HG03378 (cell line): ENCODE results near the gene CUEDC2.

ENCODE experiments used
- ATAC-seq: cut with Tn5 transposase; IDR thresholded peaks from one replicate; pipeline ENCODE4 v1.9.1; 2021; ENCODE audit warnings: mild to moderate bottlenecking, moderate library complexity; ENCODE audit not compliant: unreplicated experiment

CUEDC2 gene

GRCh38 chr10:102411341-102412255 is 20.8 kb downstream of the CUEDC2 start:
- ATAC-seq, result no peak

- ATAC-seq, result no peak
These were observed 21.8 kb downstream of the CUEDC2 start for GRCh38 chr10:102410429-102411073.

DNA sequence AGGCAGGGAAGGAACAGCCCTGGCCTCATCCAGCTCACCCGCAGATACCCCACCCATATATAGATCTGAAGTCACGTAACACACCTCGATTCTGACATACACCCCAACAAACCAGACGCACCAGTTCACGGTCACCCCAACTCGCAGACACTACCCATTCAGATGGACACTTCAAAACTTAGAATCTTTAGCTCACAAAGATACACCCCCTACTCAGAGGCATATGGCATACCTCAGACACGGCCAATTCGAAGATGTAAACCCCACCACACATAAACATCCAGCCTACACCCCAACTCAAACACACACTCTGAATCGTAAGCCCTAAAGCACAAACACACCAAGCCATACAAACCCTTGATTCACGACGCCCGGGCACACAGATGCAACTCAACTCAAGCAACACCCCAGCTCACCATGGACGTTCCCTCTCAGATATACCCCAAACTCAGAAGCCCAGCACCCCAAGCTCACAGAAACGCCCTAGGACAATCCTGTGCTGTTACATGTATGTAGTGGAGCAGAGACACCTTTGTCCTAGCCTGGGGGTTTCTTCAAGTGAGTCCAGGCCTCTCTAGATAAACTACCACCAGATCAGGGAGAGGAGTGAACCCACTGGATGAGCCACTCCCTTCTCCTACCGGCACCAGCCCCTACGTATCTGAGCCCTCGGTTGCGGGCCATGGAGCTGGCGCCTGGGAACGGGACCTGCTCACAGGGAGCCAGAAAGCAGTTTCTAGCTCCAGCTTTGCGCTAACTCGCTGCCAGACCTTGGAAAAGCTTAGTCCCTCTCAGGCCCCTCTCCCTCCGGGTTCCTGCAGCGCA is 22.6 kb downstream of the CUEDC2 start:
- ATAC-seq, result no peak

GRCh38 chr10:102408728-102409603 is 23.4 kb downstream of the CUEDC2 start:
- ATAC-seq, result no peak

GRCh38 chr10:102408131-102408727 is 24.1 kb downstream of the CUEDC2 start:
- ATAC-seq, result no peak

DNA sequence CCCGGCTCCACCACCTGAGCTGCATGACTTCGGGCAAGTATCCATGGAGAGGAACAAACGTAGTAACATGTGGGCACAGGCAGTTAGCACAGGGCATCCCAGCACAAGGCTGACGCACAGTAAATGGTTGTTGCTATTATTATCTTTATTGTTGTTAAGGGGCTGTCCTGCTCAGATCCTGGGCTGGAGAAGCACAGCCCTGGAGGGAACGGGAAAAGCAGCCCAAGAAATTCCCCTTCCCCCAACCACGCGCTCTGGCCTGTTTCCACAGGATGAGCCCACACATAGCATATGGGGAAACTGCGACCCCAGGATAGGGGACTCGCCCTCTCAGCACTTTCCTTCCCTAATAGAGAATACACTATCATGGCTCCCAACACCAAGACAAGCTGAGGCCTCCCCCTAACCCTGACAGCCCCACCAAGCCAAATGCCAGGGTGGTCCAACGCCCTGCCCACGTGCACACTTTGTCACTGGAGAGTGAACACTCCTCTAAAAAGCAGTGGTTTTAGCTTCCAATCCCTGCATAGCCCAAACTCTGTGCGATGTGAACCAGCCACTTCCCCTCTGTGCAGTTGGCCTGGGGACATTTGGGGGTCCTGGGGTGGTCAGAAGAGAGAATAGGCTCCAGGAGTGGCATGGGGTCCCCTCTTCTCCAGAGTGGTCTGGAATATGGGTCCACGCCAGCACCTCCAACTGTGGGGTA is 24.8 kb downstream of the CUEDC2 start:
- no peak for ATAC-seq

DNA sequence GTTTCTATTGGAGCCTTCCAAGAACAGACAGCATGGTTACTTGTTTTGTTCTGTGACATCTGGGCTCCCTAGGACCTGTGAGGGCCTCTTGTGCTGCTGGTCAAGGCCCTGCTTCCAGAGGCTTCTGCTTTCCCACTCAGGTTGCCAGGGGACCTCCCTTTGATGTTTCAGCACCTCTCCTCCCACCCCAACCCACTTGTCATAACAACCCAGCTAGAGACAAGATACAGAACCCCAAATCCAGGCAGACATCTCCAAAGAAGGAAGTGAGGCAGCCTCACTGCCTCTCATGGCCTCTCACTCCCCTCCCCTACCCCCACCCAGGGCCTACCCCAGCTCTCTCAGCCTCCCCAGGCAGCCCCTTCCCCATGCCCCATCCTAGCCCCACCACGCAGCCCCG is 25.6 kb downstream of the CUEDC2 start:
- no peak for ATAC-seq

GRCh38 chr10:102405632-102406031 is 26.7 kb downstream of the CUEDC2 start:
- no peak for ATAC-seq

DNA sequence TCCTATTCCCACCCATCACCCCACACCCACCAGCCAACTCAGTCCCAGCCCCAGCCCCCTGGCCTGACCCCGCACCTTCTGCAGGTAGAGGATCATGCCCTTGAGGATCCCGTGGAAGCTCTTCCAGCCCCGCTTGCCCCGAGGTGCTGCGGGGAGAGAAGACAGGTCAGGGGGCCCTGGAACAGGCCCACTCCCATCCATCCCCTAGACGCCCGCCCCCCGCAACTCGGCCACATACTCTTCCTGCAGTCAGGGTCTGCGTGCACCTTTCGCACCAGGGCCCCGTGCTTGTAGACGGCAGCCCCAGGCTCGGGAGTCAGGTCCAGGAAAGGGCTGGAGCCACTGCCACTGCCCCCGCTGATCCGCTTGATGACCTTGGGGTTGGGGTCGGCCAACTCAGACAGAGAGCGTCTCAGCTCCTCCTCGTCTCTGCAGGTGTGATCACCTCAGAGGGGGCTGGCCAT is 27.2 kb downstream of the CUEDC2 start:
- ATAC-seq, result no peak

- no peak for ATAC-seq
These were observed 27.8 kb downstream of the CUEDC2 start for GRCh38 chr10:102404361-102405107.

GRCh38 chr10:102403115-102403514 is 29.3 kb downstream of the CUEDC2 start:
- no peak for ATAC-seq

DNA sequence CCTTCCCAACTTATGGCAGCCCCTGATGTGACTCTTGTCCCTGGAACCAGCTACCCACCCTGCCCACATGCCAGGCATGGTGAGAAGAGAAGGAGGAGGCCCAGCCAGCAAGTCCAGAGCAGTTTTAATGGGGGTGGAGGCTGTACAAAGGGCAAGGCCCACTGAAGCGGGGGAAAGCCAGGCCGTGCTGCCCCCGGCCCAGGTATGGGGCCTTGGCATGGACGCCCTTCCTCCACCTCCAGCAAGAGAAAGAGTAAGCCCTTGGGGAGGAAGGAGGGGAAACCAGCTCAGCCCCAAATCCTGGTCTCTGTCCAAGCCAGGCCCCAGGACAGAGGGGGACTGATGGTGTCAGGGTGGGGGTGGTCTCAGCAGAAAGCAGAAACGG is 29.9 kb downstream of the CUEDC2 start:
- no peak for ATAC-seq

- ATAC-seq, result no peak
These were observed 30.5 kb downstream of the CUEDC2 start for GRCh38 chr10:102401735-102402511.

- ATAC-seq, result no peak
These were observed 31.1 kb downstream of the CUEDC2 start for GRCh38 chr10:102401342-102401654.

GRCh38 chr10:102400598-102401341 is 31.6 kb downstream of the CUEDC2 start:
- no peak for ATAC-seq

DNA sequence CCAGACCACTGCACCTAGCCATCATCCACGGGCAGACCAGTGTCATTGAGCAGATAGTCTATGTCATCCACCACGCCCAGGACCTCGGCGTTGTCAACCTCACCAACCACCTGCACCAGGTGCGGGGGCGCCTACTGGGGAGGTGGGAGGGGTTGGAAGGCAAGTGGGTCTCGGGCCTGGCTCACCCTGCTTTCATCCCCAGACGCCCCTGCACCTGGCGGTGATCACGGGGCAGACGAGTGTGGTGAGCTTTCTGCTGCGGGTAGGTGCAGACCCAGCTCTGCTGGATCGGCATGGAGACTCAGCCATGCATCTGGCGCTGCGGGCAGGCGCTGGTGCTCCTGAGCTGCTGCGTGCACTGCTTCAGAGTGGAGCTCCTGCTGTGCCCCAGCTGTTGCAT is 32.3 kb downstream of the CUEDC2 start:
- ATAC-seq, result no peak
